22Rv1 (cell line): ENCODE data around the gene CLIC4.
"Not testable (repeated sequence)": the region's sequence is repeated elsewhere in the genome, so short reads cannot be mapped to it uniquely, and the experiment has no call there.

Source experiments
- H3K27ac ChIP-seq: fragments of 450-650 bp; 2 replicates; pipeline ENCODE4 v1.5.1; 2017
- ZFX ChIP-seq: fragments of 450-650 bp; IDR thresholded peaks from 2 replicates; pipeline ENCODE4 v1.6.1; 2017; ENCODE audit warnings: antibody characterized with exemption, borderline replicate concordance
- TF ChIP-seq, protein P1 (sequence below): fragments of 450-650 bp; IDR thresholded peaks from 2 replicates; pipeline ENCODE4 v1.5.1; 2017; ENCODE audit warnings: mild to moderate bottlenecking

CLIC4 gene

DNA sequence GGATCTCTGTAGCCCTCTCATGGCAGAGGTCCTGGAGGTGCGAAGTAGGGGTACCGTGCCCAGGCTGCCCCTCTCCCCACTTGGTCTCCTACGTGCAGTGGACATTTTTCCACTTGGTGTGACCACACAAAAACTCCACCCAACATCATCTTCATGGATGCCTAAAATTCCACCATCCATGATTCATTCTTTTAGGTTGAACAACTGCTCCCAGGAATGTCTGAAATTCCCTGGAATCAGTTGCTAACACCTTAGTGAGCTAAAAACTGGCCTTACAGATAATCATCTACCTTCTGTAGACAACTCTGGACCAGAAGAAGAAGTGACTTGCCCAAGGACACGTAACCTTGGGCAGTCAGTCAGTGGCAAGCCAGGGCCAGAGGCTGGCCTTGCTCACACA lies 32.1 kb upstream of the CLIC4 start:
- TF ChIP-seq ZFX = no peak
- TF ChIP-seq, protein P1, sequence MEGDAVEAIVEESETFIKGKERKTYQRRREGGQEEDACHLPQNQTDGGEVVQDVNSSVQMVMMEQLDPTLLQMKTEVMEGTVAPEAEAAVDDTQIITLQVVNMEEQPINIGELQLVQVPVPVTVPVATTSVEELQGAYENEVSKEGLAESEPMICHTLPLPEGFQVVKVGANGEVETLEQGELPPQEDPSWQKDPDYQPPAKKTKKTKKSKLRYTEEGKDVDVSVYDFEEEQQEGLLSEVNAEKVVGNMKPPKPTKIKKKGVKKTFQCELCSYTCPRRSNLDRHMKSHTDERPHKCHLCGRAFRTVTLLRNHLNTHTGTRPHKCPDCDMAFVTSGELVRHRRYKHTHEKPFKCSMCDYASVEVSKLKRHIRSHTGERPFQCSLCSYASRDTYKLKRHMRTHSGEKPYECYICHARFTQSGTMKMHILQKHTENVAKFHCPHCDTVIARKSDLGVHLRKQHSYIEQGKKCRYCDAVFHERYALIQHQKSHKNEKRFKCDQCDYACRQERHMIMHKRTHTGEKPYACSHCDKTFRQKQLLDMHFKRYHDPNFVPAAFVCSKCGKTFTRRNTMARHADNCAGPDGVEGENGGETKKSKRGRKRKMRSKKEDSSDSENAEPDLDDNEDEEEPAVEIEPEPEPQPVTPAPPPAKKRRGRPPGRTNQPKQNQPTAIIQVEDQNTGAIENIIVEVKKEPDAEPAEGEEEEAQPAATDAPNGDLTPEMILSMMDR = no peak
- H3K27ac ChIP-seq = no peak overlapping the region

DNA sequence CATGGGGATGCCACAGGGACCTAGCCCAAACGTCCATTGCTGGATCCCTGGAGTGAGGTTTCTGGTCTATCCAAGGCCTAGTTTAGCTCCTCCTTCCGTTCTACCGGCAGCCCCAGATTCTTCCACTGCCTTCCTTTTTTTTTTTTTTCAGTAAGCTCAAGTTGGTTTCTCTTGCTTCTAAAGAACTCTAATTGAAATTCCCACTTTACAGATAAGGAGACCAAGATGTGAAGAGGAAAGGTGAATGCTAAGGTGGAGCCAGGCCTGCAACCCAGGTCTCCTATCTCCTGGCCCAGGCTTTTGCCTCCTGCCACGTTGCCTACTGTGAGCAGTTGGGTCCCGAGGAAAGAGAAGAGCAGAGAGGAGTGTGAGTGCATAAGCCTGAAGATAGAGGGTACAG lies 31.5 kb upstream of the CLIC4 start:
- TF ChIP-seq ZFX = no peak
- TF ChIP-seq, protein P1 = no peak
- no peak overlapping the region for H3K27ac ChIP-seq

DNA sequence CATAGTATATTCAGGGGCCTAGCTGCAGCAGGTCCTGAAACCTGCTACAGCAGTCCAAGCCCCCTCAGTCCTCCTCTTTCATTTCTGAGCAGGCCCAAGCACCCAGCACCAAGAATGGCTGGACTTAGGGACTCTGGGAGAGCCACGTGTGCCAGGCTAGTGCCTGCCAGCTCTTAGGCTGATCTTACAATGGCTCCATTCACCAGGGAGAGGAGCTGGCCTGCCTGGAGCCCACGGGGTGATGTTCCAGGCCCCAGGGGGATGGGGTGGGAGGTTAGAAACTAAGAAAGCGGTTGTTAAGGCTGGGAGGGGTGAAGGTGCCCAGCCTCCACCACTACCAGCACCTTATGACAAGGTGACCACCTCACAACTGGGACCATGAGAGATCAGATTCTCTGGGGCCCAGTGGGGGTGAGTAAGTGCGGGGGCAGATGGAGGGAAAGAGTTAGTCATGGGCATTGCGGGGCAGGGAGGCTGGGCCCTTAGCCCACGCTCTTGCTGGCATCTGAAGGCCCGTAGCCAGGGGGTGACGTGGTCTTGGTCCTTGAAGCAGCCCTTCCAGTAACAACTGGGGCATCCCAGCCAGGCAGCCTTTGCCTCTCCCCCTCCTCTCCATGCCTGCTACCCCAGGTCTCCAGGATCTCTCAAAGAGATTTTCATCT lies 30.3 kb upstream of the CLIC4 start:
- TF ChIP-seq, protein P1 = no peak
- TF ChIP-seq ZFX = no peak
- H3K27ac ChIP-seq = no peak overlapping the region

DNA sequence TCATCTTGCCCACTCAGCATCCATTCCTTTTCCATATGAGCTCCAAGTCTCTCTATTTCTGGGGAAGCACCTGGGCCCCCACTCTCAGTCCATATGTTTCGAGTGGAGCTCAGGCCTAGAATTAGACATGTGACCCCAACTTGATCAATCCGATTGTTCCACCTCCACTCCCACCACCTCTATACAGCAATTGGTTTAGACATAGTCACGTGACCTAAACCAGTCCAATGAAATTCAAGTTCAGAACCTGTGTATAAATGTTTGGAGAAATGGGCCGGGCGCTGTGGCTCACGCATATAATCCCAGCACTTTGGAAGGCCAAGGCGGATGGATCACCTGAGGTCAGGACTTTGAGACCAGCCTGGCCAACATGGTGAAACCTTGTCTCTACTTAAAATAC lies 29.6 kb upstream of the CLIC4 start:
- no peak overlapping the region for H3K27ac ChIP-seq
- TF ChIP-seq ZFX = no peak
- TF ChIP-seq, protein P1 = no peak

DNA sequence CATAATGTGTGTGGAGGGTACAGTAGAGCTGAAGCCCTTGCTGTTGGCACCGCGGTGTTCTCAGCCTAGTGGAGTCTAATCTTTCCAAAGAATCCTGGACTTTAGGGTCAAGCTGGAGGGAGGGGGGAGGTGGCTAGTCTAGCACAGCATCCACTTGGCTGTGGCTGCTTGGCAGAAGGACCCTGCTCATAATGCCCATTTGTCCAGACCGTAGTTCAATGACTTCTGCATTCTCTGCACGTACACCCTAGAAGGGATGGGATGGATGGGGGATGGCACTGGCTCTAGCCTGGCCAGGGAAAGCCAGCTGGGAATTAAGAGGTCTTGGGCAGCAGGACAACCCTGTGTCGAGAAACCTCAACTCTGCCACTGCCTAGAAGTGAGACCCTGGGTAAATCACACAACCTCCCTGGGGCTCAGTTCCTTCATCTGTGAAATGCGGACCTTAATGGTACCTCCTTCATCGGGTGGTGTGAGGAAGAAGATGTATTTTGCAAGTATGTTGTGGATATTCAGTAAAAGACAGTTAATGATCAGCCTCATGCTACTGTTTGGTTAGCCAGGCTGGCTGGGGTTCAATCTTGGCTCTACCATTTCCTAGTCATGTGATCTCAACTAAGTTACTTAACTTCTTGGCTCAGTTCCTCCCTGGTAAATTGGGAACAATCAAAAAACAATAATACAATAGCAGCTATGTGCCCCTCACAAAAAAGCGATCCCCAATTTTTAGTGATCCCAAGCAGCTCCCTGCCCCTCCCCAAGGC lies 27.2 kb upstream of the CLIC4 start:
- H3K27ac ChIP-seq = no peak overlapping the region
- no peak for TF ChIP-seq ZFX

DNA sequence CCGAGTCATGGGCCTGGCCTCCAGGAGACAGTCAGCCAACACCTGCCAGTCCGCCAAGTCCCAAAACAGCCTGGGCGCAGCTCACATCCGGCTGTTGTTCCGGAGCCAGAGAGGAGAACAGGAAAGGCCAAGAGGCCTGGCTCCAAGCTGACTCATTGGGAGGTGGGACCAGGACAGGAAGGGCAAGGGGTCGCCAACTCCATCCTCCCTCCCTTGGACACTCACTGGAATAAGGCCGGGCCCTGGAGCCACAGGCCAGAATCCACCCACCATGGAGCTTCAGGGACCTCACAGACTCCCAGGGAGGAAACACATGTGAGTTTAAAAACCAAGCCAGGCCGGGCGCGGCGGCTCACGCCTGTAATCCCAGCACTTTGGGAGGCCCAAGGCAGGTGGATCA lies 25.1 kb upstream of the CLIC4 start:
- TF ChIP-seq, protein P1 = no peak
- TF ChIP-seq ZFX = no peak
- H3K27ac ChIP-seq = no peak overlapping the region

DNA sequence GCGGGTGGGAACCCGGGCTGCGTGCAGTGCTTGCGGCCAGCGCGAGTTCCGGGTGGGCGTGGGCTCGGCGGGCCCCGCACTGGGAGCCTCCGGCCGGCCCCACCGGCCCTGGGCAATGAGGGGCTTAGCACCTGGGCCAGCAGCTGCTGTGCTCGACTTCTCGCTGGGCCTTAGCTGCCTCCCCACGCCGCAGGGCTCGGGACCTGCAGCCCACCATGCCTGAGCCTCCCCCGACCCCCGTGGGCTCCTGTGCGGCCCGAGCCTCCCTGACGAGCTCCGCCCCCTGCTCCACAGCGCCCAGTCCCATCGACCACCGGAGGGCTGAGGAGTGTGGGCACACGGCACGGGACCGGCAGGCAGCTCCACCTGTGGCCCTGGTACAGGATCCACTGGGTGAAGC lies 23.7 kb upstream of the CLIC4 start:
- TF ChIP-seq, protein P1 = no peak
- no peak for TF ChIP-seq ZFX
- no peak overlapping the region for H3K27ac ChIP-seq

DNA sequence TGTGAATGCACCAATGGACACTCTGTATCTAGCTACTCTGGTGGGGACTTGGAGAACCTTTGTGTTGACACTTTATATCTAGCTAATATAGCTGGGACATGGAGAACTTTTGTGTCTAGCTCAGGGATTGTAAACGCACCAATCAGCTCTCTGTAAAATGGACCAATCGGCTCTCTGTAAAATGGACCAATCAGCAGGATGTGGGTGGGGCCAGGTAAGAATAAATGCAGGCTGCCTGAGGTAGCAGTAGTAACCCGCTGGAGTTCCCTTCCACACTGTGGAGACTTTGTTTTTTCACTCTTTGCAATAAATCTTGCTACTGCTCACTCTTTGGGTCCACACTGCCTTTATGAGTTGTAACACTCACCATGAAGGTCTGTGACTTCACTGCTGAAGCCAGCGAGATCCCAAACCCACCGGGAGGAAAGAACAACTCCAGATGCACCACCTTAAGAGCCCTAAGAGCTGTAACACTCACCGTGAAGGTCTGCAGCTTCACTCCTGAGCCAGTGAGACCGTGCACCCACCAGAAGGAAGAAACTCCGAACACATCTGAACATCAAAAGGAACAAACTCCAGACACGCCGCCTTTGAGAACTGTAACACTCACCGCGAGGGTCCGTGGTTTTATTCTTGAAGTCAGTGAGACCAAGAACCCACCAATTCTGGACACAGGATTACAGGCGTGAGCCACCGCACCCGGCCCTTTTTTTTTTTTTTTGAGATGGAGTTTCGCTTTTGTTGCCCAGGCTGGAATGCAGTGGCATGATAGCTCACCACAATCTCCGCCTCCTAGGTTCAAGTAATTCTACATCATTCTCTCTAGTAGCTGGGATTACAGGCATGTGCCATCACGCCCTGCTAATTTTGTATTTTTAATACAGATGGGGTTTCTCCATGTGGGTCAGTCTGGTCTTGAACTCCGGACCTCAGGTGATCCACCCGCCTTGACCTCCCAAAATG lies 22.9 kb upstream of the CLIC4 start:
- not testable (repeated sequence) for H3K27ac ChIP-seq
